GM23338 (cell line): ENCODE measurements around the gene HCK.

Experiments
- CTCF ChIP-seq, 2 experiments: fragments of 200-600 bp in 1 of 2; sonication (generic) in 1 of 2; conservative IDR thresholded peaks; 2 replicates each; pipeline versions ENCODE4 v1.5.1 to v1.6.1; 2016 to 2017; ENCODE audit warnings: antibody characterized with exemption in 2 of 2, low read depth in 2 of 2, mild to moderate bottlenecking in 2 of 2, moderate library complexity in 1 of 2
- EZH2 ChIP-seq: fragments of 200-600 bp; sonication (generic); IDR thresholded peaks from one replicate; pipeline ENCODE4 v1.8.0; 2017; ENCODE audit warnings: antibody characterized with exemption, mild to moderate bottlenecking, low read depth; ENCODE audit not compliant: unreplicated experiment
- EZH2phosphoT487 ChIP-seq: fragments of 200-600 bp; sonication (generic); IDR thresholded peaks from one replicate; pipeline ENCODE4 v1.8.1; 2018; ENCODE audit warnings: antibody characterized with exemption; ENCODE audit not compliant: unreplicated experiment
- POLR2AphosphoS5 ChIP-seq: IDR thresholded peaks from 2 replicates; pipeline ENCODE4 v1.6.1; 2016; ENCODE audit warnings: antibody characterized with exemption, low read depth
- REST ChIP-seq: IDR thresholded peaks from one replicate; pipeline ENCODE4 v1.6.1; 2018; ENCODE audit warnings: antibody characterized with exemption; ENCODE audit not compliant: unreplicated experiment

GRCh38 chr20:32052090-32052777, at the start of gene HCK:
- no peak; a peak in 1 of 4 replicates for TF ChIP-seq CTCF (conservative IDR thresholded peaks at IDR 0.05; ENCODE audit: low read depth in 2 of 2)
- peak; percentile 29 for TF ChIP-seq EZH2
- no peak for TF ChIP-seq EZH2phosphoT487
- TF ChIP-seq POLR2AphosphoS5 = no peak
- no peak for TF ChIP-seq REST
